HepG2 (cell line): ENCODE results near the gene PRR20E. TPM values are rescaled to one million over a fixed set of nuclear protein-coding genes. Genes with fewer than 3 reads are reported as not detected.

Experiments
- polyA plus RNA-seq, 8 experiments: library from polyadenylated mRNA; depleted of rRNA in 3 of 8; stranded (reverse) in 7 of 8; unstranded in 1 of 8; fragments of >200 nt; fragmentation: Illumina TruSeq in 4 of 8; extraction: Trizol in 4 of 8; gene quantifications; 2 replicates each; pipeline versions ENCODE4 v1.2.1 to v1.2.3, GENCODE V29; 2011 to 2016; ENCODE audit warnings: low read depth in 4 of 8, missing spikeins in 1 of 8, mixed read lengths in 1 of 8; ENCODE audit not compliant: insufficient read depth in 1 of 8
- small RNA-seq, 3 experiments: library from RNA; depleted of rRNA; stranded (forward); fragments of <200 nt; gene quantifications; one replicate each; pipeline ENCODE3, GENCODE V24; 2012; ENCODE audit warnings: low read depth in 2 of 3, low replicate concordance in 1 of 3; ENCODE audit not compliant: insufficient read length in 3 of 3, insufficient read depth in 2 of 3
- total RNA-seq, 5 experiments: library from RNA; depleted of rRNA; stranded (reverse); fragments of >200 nt; fragmentation: Illumina TruSeq; extraction: Trizol; gene quantifications; 2 replicates each; pipeline ENCODE4 v1.2.3, GENCODE V29; 2016; ENCODE audit warnings: low read depth in 1 of 5

Gene PRR20E
- total and polyA plus RNA-seq, 2 of the 13 experiments (the other 11 are each of a cell fraction or from before 2014, with no cell fraction given) = not detected

Small RNA genes lying within 50 kb of the gene (small RNA-seq; reads per million reads assigned to genes)
- gene PRR20FP = 0 reads per million in 3 experiments

Other genes with a start within 250 kb of the PRR20E start
- not detected in 2 replicates for gene PRR20A, start 26.3 kb upstream of the PRR20E start, total RNA-seq (2016; rRNA removed; fragmentation: Illumina TruSeq; extraction: Trizol)
- gene PRR20A, start 26.3 kb upstream of the PRR20E start, polyA plus RNA-seq (2011; rRNA removed) = not detected in 2 replicates
- not detected in 2 replicates for gene PRR20B, start 19.7 kb upstream of the PRR20E start, total RNA-seq (2016; rRNA removed; fragmentation: Illumina TruSeq; extraction: Trizol)
- gene PRR20B, start 19.7 kb upstream of the PRR20E start, polyA plus RNA-seq (2011; rRNA removed) = not detected in 2 replicates
- gene PRR20C, start 13.1 kb upstream of the PRR20E start, total RNA-seq (2016; rRNA removed; fragmentation: Illumina TruSeq; extraction: Trizol) = not detected in 2 replicates
- gene PRR20C, start 13.1 kb upstream of the PRR20E start, polyA plus RNA-seq (2011; rRNA removed) = not detected in 2 replicates
- not detected in 2 replicates for gene PRR20D, start 6.6 kb upstream of the PRR20E start, total RNA-seq (2016; rRNA removed; fragmentation: Illumina TruSeq; extraction: Trizol)
- gene PRR20D, start 6.6 kb upstream of the PRR20E start, polyA plus RNA-seq (2011; rRNA removed) = not detected in 2 replicates